CD14-positive monocyte (primary cell): ENCODE measurements around the gene TEX13D. TPM values are rescaled to one million over a fixed set of nuclear protein-coding genes. Genes with fewer than 3 reads are reported as not detected.

Experiments
- DNase-seq, 3 donors: peaks; one replicate each; pipeline ENCODE4 v3.0.0-alpha.2; 2011 to 2022
- H2AFZ ChIP-seq: 2 replicates; pipeline ENCODE4 v1.6.0; 2012; ENCODE audit warnings: mild to moderate bottlenecking, low read depth, low read length, inconsistent platforms; ENCODE audit not compliant: insufficient read depth, poor library complexity, severe bottlenecking
- H3K27ac ChIP-seq, 2 donors: 1 replicate in 1 of 2; 2 replicates in 1 of 2; pipeline ENCODE4 v1.5.1; 2012 to 2013; ENCODE audit warnings: low read length in 2 of 2, control low read depth in 1 of 2, inconsistent platforms in 1 of 2, low read depth in 1 of 2, mild to moderate bottlenecking in 1 of 2
- H3K27me3 ChIP-seq, 2 donors: one replicate each; pipeline versions ENCODE4 v1.6.0 to v1.6.1; 2011 to 2013; ENCODE audit warnings: low read length in 2 of 2; ENCODE audit not compliant: control insufficient read depth in 2 of 2, insufficient read depth in 2 of 2
- H3K36me3 ChIP-seq, 2 donors: replicated peaks in 1 of 2; 1 replicate in 1 of 2; 2 replicates in 1 of 2; pipeline versions ENCODE4 v1.5.1 to v1.6.1; 2012 to 2013; ENCODE audit warnings: low read length in 2 of 2, control low read depth in 1 of 2, inconsistent platforms in 1 of 2, mild to moderate bottlenecking in 1 of 2; ENCODE audit not compliant: insufficient read depth in 2 of 2, control insufficient read depth in 1 of 2
- H3K4me1 ChIP-seq, 2 donors: 1 replicate in 1 of 2; 2 replicates in 1 of 2; pipeline versions ENCODE4 v1.5.1 to v1.6.1; 2012 to 2013; ENCODE audit warnings: low read length in 2 of 2, control low read depth in 1 of 2, inconsistent platforms in 1 of 2, mild to moderate bottlenecking in 1 of 2, moderate library complexity in 1 of 2; ENCODE audit not compliant: insufficient read depth in 2 of 2, control insufficient read depth in 1 of 2
- H3K4me2 ChIP-seq: replicated peaks from 2 replicates; pipeline ENCODE3; 2012; ENCODE audit warnings: low read length, moderate library complexity, mild to moderate bottlenecking; ENCODE audit not compliant: poor library complexity, severe bottlenecking; ENCODE audit errors: extremely low read depth
- H3K4me3 ChIP-seq, 3 experiments: fragments of 200-600 bp in 1 of 3; sonication (generic) in 1 of 3; replicated peaks in 1 of 3; 1 replicate in 2 of 3; 2 replicates in 1 of 3; pipeline ENCODE4 v1.5.1; 2011 to 2013; ENCODE audit warnings: low read length in 3 of 3, mild to moderate bottlenecking in 3 of 3, control low read depth in 2 of 3, low read depth in 2 of 3, inconsistent platforms in 1 of 3, moderate library complexity in 1 of 3
- H3K79me2 ChIP-seq: 2 replicates; pipeline ENCODE4 v1.6.0; 2012; ENCODE audit warnings: mild to moderate bottlenecking, control low read depth, inconsistent platforms, low read length, moderate library complexity; ENCODE audit not compliant: insufficient read depth
- H3K9ac ChIP-seq: 2 replicates; pipeline ENCODE4 v1.6.0; 2017; ENCODE audit warnings: low read length, mild to moderate bottlenecking; ENCODE audit not compliant: insufficient read depth, poor library complexity, severe bottlenecking
- H3K9me3 ChIP-seq, 2 donors: replicated peaks in 1 of 2; 1 replicate in 1 of 2; 2 replicates in 1 of 2; pipeline versions ENCODE4 v1.5.1 to v1.6.1; 2012 to 2013; ENCODE audit warnings: low read length in 2 of 2, control low read depth in 1 of 2; ENCODE audit not compliant: control insufficient read depth in 1 of 2, insufficient read depth in 1 of 2
- H4K20me1 ChIP-seq: 2 replicates; pipeline ENCODE4 v1.6.0; 2012; ENCODE audit warnings: mild to moderate bottlenecking, low read length, control low read depth, moderate library complexity; ENCODE audit not compliant: insufficient read depth
- H3K27ac Mint-ChIP-seq, 7 donors: one replicate each; pipeline ENCODE4 v1.8.0; 2020; ENCODE audit warnings: mild to moderate bottlenecking in 7 of 7, mixed read lengths in 7 of 7, moderate library complexity in 6 of 7, inconsistent platforms in 2 of 7
- H3K27me3 Mint-ChIP-seq, 3 donors: one replicate each; pipeline ENCODE4 v1.8.0; 2021 to 2022; ENCODE audit warnings: low read depth in 3 of 3, mild to moderate bottlenecking in 3 of 3, mixed read lengths in 3 of 3, moderate library complexity in 3 of 3, inconsistent platforms in 1 of 3
- H3K36me3 Mint-ChIP-seq, 2 donors: one replicate each; pipeline ENCODE4 v1.8.0; 2020; ENCODE audit warnings: mixed read lengths in 2 of 2, inconsistent platforms in 1 of 2, mild to moderate bottlenecking in 1 of 2
- H3K4me1 Mint-ChIP-seq: one replicate; pipeline ENCODE4 v1.8.0; 2020; ENCODE audit warnings: mild to moderate bottlenecking, mixed read lengths
- H3K4me3 Mint-ChIP-seq, 2 donors: one replicate each; pipeline ENCODE4 v1.8.0; 2020; ENCODE audit warnings: mild to moderate bottlenecking in 2 of 2, mixed read lengths in 2 of 2, moderate library complexity in 1 of 2
- H3K9me3 Mint-ChIP-seq, 7 donors: one replicate each; pipeline ENCODE4 v1.8.0; 2020 to 2022; ENCODE audit warnings: mixed read lengths in 7 of 7, mild to moderate bottlenecking in 6 of 7, moderate library complexity in 6 of 7, inconsistent platforms in 2 of 7
- CTCF ChIP-seq: fragments of 200-600 bp; IDR thresholded peaks from one replicate; pipeline ENCODE4 v1.8.0; 2022; ENCODE audit warnings: antibody characterized with exemption, mild to moderate bottlenecking
- WGBS: methylation state at CpG from one replicate; pipeline ENCODE4 v1.1.5; 2013; ENCODE audit warnings: missing lambda C conversion rate; ENCODE audit not compliant: insufficient coverage; 5-methylcytosine and 5-hydroxymethylcytosine counted together
- intact Hi-C, 2 donors: fragments of 100-400 bp; cut with micrococcal nuclease; formaldehyde crosslinking; loops; one replicate each; pipeline versions ENCODE4 v1.15.0 to v1.15.1; 2023
- polyA plus RNA-seq, 3 donors: library from polyadenylated mRNA; depleted of rRNA in 1 of 3; unstranded in 2 of 3; stranded (reverse) in 1 of 3; fragments of 300-500 nt in 2 of 3; fragments of >200 nt in 1 of 3; fragmentation: Illumina TruSeq in 2 of 3; gene quantifications; 1 replicate in 2 of 3; 2 replicates in 1 of 3; pipeline ENCODE4 v1.2.3, GENCODE V29; 2012 to 2021
- small RNA-seq: library from RNA; depleted of rRNA; stranded (forward); fragments of <200 nt; gene quantifications from one replicate; pipeline ENCODE3, GENCODE V24; 2012; ENCODE audit warnings: low read depth; ENCODE audit not compliant: insufficient read length

The TEX13D gene
- polyA plus RNA-seq, 3 donors = not detected

DNA sequence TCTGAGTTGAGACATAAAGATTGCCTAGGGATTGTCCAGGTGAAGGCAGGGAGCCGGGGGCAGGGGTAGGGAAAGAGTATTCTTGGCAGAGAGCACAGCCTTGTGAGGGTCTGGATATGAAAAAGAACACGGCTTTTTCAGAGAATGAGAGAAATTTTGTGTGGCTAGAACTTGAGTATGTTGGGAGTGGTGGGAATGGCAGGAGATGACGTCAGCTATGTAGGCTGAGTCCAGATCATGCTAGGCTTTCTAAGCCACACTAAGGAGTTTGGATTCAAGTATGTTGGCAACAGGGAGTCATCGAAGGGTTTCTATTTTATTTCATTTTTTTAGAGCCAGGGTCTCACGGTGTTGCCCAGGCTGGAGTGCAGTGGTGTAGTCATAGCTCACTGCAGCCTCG, 53.9 kb downstream of the TEX13D start:
- no peak overlapping the region for H3K9ac ChIP-seq
- TF ChIP-seq CTCF = no peak
- no peaks in the 10 kb centered on the region for H3K27me3 ChIP-seq
- no peak for DNase-seq
- no peak overlapping the region for H2AFZ ChIP-seq
- H3K9me3 ChIP-seq = no peaks in the 10 kb centered on the region
- 100% methylated on average over 3 of the region's 6 CpGs for WGBS
- no peaks in the 10 kb centered on the region for H3K36me3 Mint-ChIP-seq
- no peaks in the 10 kb centered on the region for H3K27me3 Mint-ChIP-seq
- no peaks in the 10 kb centered on the region for H4K20me1 ChIP-seq
- H3K36me3 ChIP-seq = no peaks in the 10 kb centered on the region
- H3K4me2 ChIP-seq = no peak overlapping the region
- no peaks in the 10 kb centered on the region for H3K79me2 ChIP-seq
- no peaks in the 10 kb centered on the region for H3K4me1 ChIP-seq
- no peak overlapping the region for H3K4me3 Mint-ChIP-seq
- H3K27ac ChIP-seq = no peak overlapping the region
- no peaks in the 10 kb centered on the region for H3K4me1 Mint-ChIP-seq
- no peak overlapping the region for H3K4me3 ChIP-seq
- no peaks in the 10 kb centered on the region for H3K9me3 Mint-ChIP-seq
- H3K27ac Mint-ChIP-seq = no peak overlapping the region
- intact Hi-C loops = no loop called here

Small RNA genes lying within 50 kb of the gene (small RNA-seq; reads per million reads assigned to genes)
- not detected for gene AL022718.1

Other genes with a start within 250 kb of the TEX13D start
- under 1 TPM in 1 of 3 donors, not detected in 2; 0.24 TPM for gene SH2D1A, start 13.9 kb downstream of the TEX13D start, polyA plus RNA-seq